Osteocyte (in vitro differentiated cells): ENCODE results near the gene ZCCHC12. TPM values are rescaled to one million over a fixed set of nuclear protein-coding genes. Genes with fewer than 3 reads are reported as not detected.
A peak's percentile ranks its signal among the peaks of the same experiment; 100 is the strongest.

Experiments
- DNase-seq: peaks from one replicate; pipeline ENCODE4 v3.0.0; 2021; ENCODE audit warnings: mixed read lengths; ENCODE audit not compliant: unreplicated experiment; ENCODE audit errors: extremely low spot score
- H3K27ac Mint-ChIP-seq: one replicate; pipeline ENCODE4 v1.8.0; 2021; ENCODE audit warnings: mild to moderate bottlenecking, mixed read lengths; ENCODE audit not compliant: unreplicated experiment
- H3K27me3 Mint-ChIP-seq: one replicate; pipeline ENCODE4 v1.8.0; 2021; ENCODE audit warnings: mixed read lengths; ENCODE audit not compliant: unreplicated experiment
- H3K36me3 Mint-ChIP-seq: one replicate; pipeline ENCODE4 v1.8.0; 2021; ENCODE audit warnings: mixed read lengths; ENCODE audit not compliant: unreplicated experiment
- H3K4me1 Mint-ChIP-seq: one replicate; pipeline ENCODE4 v1.8.0; 2021; ENCODE audit warnings: mixed read lengths; ENCODE audit not compliant: unreplicated experiment
- H3K4me3 Mint-ChIP-seq: one replicate; pipeline ENCODE4 v1.8.0; 2021; ENCODE audit warnings: mild to moderate bottlenecking, moderate library complexity, mixed read lengths; ENCODE audit not compliant: unreplicated experiment
- H3K9me3 Mint-ChIP-seq: one replicate; pipeline ENCODE4 v1.8.0; 2021; ENCODE audit warnings: mixed read lengths; ENCODE audit not compliant: unreplicated experiment
- CTCF ChIP-seq: fragments of 200-600 bp; sonication (generic); IDR thresholded peaks from 2 replicates; pipeline ENCODE4 v1.5.0; 2021; ENCODE audit warnings: antibody characterized with exemption, mild to moderate bottlenecking, moderate library complexity
- long read RNA-seq: library from polyadenylated mRNA; unstranded; transcript quantifications from one replicate; pipeline ENCODE4 v2.0.0, GENCODE V29; 2021
- total RNA-seq: library from RNA; stranded (reverse); gene quantifications from 2 replicates; pipeline ENCODE4 v1.2.1, GENCODE V29; 2021

The ZCCHC12 gene
- total RNA-seq = 0.16 TPM in 1 of 2 replicates, not detected in the other
- long read RNA-seq = 0 reads

GRCh38 chrX:118823263-118824172 lies at the start of gene ZCCHC12:
Gene ZCCHC12 (plus strand): TSS chrX:118823824. CDS start chrX:118825245, 1,421 bp downstream.
- Mint-ChIP-seq H3K27me3 (peaks cover 33% of the 10 kb centered on the region), H3K36me3 (peaks cover 3% of the 10 kb centered on the region), H3K4me3 (peak within 1 kb of the TSS; percentile 71), H3K9me3 (peaks cover 6% of the 10 kb centered on the region), H3K4me1 (peaks cover 13% of the 10 kb centered on the region), H3K27ac (no peak within 1 kb of the TSS)
- no peak for DNase-seq
- TF ChIP-seq CTCF = no peak

GRCh38 chrX:118779581-118779980 lies 44.0 kb upstream of the ZCCHC12 start:
- Mint-ChIP-seq H3K4me3 (no peak overlapping the region), H3K9me3 (peaks cover 3% of the 10 kb centered on the region), H3K27ac (no peak overlapping the region), H3K4me1 (no peaks in the 10 kb centered on the region), H3K27me3 (no peaks in the 10 kb centered on the region), H3K36me3 (peaks cover 4% of the 10 kb centered on the region)
- DNase-seq = no peak
- TF ChIP-seq CTCF = no peak

GRCh38 chrX:118780509-118780908 lies 43.1 kb upstream of the ZCCHC12 start:
- Mint-ChIP-seq H3K9me3 (peaks cover 6% of the 10 kb centered on the region), H3K27ac (no peak overlapping the region), H3K4me1 (no peaks in the 10 kb centered on the region), H3K36me3 (peaks cover 6% of the 10 kb centered on the region), H3K4me3 (no peak overlapping the region), H3K27me3 (no peaks in the 10 kb centered on the region)
- DNase-seq = no peak
- no peak for TF ChIP-seq CTCF

- no peaks in the 10 kb centered on the region for H3K27me3 Mint-ChIP-seq
Measured at GRCh38 chrX:118780911-118781310, 42.7 kb upstream of the ZCCHC12 start.

More at GRCh38 chrX:118780911-118781310, 42.7 kb upstream of the ZCCHC12 start:
- H3K4me3 Mint-ChIP-seq = no peak overlapping the region
- no peak for TF ChIP-seq CTCF
- H3K9me3 Mint-ChIP-seq = peaks cover 6% of the 10 kb centered on the region
- DNase-seq = no peak
- no peak overlapping the region for H3K27ac Mint-ChIP-seq
- H3K36me3 Mint-ChIP-seq = peaks cover 4% of the 10 kb centered on the region
- no peaks in the 10 kb centered on the region for H3K4me1 Mint-ChIP-seq
